Lung (tissue), 12 donors: Measurements from ENCODE around the gene LMO2. TPM values are rescaled to one million over a fixed set of nuclear protein-coding genes. Genes with fewer than 3 reads are reported as not detected.

ENCODE experiments used
- ATAC-seq: fragments of 200-7000 bp; cut with Tn5 transposase; one replicate; pipeline ENCODE4 v1.9.1; 2020; ENCODE audit warnings: moderate number of reproducible peaks; ENCODE audit not compliant: insufficient read depth, low FRiP score
- DNase-seq, 3 donors: peaks; one replicate each; pipeline ENCODE4 v3.0.0-alpha.2; 2013 to 2017
- H3K27ac ChIP-seq, 2 donors: one replicate each; pipeline ENCODE4 v1.5.1; 2013; ENCODE audit warnings: mild to moderate bottlenecking in 2 of 2, moderate library complexity in 2 of 2, control low read depth in 1 of 2, inconsistent platforms in 1 of 2, low read depth in 1 of 2, low read length in 1 of 2
- H3K27me3 ChIP-seq, 3 donors: one replicate each; pipeline ENCODE4 v1.5.1; 2013; ENCODE audit warnings: low read length in 2 of 3; ENCODE audit not compliant: control insufficient read depth in 3 of 3, insufficient read depth in 3 of 3
- H3K36me3 ChIP-seq, 4 donors: one replicate each; pipeline ENCODE4 v1.5.1; 2013; ENCODE audit warnings: low read length in 4 of 4, mild to moderate bottlenecking in 1 of 4, moderate library complexity in 1 of 4; ENCODE audit not compliant: control insufficient read depth in 4 of 4, insufficient read depth in 4 of 4
- H3K4me1 ChIP-seq, 5 donors: one replicate each; pipeline ENCODE4 v1.5.1; 2013; ENCODE audit warnings: low read length in 5 of 5, mild to moderate bottlenecking in 2 of 5, moderate library complexity in 1 of 5; ENCODE audit not compliant: control insufficient read depth in 5 of 5, insufficient read depth in 5 of 5
- H3K4me3 ChIP-seq: one replicate; pipeline ENCODE4 v1.5.1; 2013; ENCODE audit warnings: mild to moderate bottlenecking, control low read depth, moderate library complexity
- H3K9ac ChIP-seq, 2 donors: one replicate each; pipeline ENCODE4 v1.5.1; 2013; ENCODE audit warnings: low read length in 2 of 2, control low read depth in 1 of 2; ENCODE audit not compliant: insufficient read depth in 1 of 2
- H3K9me3 ChIP-seq, 4 donors: one replicate each; pipeline ENCODE4 v1.5.1; 2013; ENCODE audit warnings: low read length in 3 of 4, mild to moderate bottlenecking in 1 of 4, moderate library complexity in 1 of 4; ENCODE audit not compliant: control insufficient read depth in 4 of 4, insufficient read depth in 3 of 4
- WGBS, 2 donors: extraction: QIAGEN DNeasy Blood & Tissue Kit; methylation state at CpG; one replicate each; pipeline ENCODE4 v1.1.7; 2013; 5-methylcytosine and 5-hydroxymethylcytosine counted together
- polyA plus RNA-seq, 2 donors: library from polyadenylated mRNA; stranded (reverse); fragments of 200-250 nt; gene quantifications; one replicate each; pipeline ENCODE4 v1.2.1, GENCODE V29; 2013
- total RNA-seq, 2 donors: library from RNA; depleted of rRNA in 1 of 2; stranded (reverse); fragments of >200 nt in 1 of 2; gene quantifications; one replicate each; pipeline ENCODE4 v1.2.1, GENCODE V29; 2014 to 2021
- TF ChIP-seq, protein P1 (sequence below): IDR thresholded peaks from 2 replicates; pipeline ENCODE4 v1.5.1; 2012; ENCODE audit warnings: mild to moderate bottlenecking; ENCODE audit errors: control extremely low read depth, extremely low read depth
- donor health status: control.
- donor health status: control.
- donor health status: Bipolar disorder and iron deficiency.
- donor health status: healthy.
- donor health status: DM: yes; HTN: yes; CAD: no.

LMO2 gene
- total and polyA plus RNA-seq, 4 donors, result 26.6 to 41.3 (median 32.4) TPM

DNA sequence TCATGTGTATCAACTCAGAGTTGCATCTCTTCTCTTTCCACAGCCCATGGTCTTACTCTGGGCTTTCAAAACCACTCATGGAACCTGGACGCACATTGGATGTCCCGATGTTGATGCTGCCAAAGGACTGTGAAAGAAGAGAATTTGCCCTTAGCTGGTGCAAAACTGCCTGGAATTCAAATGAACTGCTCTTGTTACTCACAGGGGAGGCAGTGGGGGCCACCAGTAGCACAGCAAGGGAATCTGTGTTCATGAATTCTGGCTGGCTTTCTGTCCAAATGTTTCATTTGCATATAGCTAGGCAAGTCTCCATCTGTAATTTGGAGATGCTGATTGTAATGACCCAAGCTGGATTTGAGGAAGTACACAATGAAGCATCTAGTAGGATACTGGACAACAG is 24.9 kb downstream of the LMO2 start:
- H3K4me1 ChIP-seq, result peaks cover 0 to 25% (median 6%) of the 10 kb centered on the region in 5 donors
- WGBS, 2 donors, result 48 to 60% methylated on average over 2 of the region's 2 CpGs
- H3K9ac ChIP-seq, result no peak overlapping the region
- TF ChIP-seq, protein P1, sequence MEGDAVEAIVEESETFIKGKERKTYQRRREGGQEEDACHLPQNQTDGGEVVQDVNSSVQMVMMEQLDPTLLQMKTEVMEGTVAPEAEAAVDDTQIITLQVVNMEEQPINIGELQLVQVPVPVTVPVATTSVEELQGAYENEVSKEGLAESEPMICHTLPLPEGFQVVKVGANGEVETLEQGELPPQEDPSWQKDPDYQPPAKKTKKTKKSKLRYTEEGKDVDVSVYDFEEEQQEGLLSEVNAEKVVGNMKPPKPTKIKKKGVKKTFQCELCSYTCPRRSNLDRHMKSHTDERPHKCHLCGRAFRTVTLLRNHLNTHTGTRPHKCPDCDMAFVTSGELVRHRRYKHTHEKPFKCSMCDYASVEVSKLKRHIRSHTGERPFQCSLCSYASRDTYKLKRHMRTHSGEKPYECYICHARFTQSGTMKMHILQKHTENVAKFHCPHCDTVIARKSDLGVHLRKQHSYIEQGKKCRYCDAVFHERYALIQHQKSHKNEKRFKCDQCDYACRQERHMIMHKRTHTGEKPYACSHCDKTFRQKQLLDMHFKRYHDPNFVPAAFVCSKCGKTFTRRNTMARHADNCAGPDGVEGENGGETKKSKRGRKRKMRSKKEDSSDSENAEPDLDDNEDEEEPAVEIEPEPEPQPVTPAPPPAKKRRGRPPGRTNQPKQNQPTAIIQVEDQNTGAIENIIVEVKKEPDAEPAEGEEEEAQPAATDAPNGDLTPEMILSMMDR, result no peak
- no peaks in the 10 kb centered on the region for H3K36me3 ChIP-seq
- H3K27ac ChIP-seq, result no peak overlapping the region
- peaks cover 0 to 1% (median 0%) of the 10 kb centered on the region in 4 donors for H3K9me3 ChIP-seq
- ATAC-seq (no peak), DNase-seq (no peak)
- H3K4me3 ChIP-seq, result no peak overlapping the region
- H3K27me3 ChIP-seq, result peaks cover 0 to 44% (median 19%) of the 10 kb centered on the region in 3 donors

DNA sequence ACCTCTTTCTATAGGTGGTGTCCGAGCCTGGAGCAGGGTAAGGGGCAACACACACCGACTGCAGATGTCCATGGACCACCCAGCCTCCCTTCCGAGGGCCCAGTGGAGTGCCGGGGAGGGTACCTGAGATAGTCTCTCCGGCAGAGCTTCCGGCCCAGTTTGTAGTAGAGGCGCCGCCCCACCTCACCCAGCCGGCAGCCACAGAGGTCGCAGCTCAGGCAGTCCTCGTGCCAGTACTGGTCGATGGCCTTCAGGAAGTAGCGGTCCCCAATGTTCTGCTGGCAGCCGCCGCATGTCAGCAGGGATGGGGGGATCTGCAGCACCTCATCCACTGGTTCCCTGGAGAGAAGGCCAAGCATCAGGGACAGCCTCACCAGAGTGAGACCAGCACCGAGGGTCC is 27.4 kb downstream of the LMO2 start:
- ATAC-seq, result no peak
- peak overlapping the region in 1 of 2 donors; percentile 48 for H3K27ac ChIP-seq
- WGBS, 2 donors, result 58 to 70% methylated on average over 16 of the region's 16 CpGs

DNA sequence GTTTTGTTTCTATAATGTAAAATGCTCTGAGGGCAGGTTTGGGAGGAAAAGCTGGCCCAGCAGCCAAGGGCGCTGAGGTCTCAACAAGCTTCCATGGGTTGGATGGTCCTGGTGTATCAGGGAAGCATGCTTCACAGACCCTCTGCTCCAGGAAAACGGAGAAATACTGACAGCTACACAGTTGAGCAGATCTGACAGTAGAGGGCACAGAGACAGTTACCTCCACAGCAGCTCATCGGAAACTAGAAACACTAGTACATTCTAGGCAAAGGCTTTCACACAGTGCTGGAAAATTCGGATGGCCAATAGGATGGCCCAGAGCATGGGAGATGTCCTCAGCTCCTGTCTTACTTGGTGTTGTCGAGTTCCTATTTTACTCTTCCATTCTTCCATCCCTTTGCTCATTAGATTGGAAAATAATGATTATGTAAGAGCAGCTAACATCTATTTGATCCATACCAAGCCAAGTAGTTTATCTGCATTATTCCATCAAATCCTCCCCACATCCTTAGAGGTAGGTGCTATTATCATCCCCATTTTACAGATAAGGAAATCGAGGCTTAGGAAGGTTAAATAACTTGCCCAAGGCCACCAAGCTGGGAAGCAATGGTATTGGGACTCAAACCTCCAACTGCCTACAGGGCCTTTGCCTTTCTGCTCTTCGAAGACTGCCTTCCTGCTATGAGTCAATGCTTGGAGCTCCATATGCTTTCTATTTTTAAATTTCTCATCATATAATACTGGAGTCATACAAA is 28.3 kb downstream of the LMO2 start:
- Histone ChIP-seq H3K9ac (no peak overlapping the region), H3K36me3 (peaks cover 0 to 2% (median 0%) of the 10 kb centered on the region in 4 donors), H3K27ac (peak overlapping the region in 1 of 2 donors; percentile 6), H3K4me1 (peaks cover 0 to 12% (median 1%) of the 10 kb centered on the region in 5 donors), H3K4me3 (no peak overlapping the region), H3K9me3 (peaks cover 0 to 1% (median 0%) of the 10 kb centered on the region in 4 donors), H3K27me3 (peaks cover 0 to 35% (median 11%) of the 10 kb centered on the region in 3 donors)
- WGBS, 2 donors, result 73 to 87% methylated on average over 7 of the region's 7 CpGs
- DNase-seq (no peak), ATAC-seq (no peak)
- TF ChIP-seq, protein P1, result no peak

More for the DNA sequence above, 27.4 kb downstream of the LMO2 start:
- no peak for DNase-seq
- Histone ChIP-seq H3K36me3 (peaks cover 0 to 2% (median 0%) of the 10 kb centered on the region in 4 donors), H3K4me3 (no peak overlapping the region), H3K27me3 (peaks cover 0 to 38% (median 14%) of the 10 kb centered on the region in 3 donors), H3K9me3 (peaks cover 0 to 1% (median 0%) of the 10 kb centered on the region in 4 donors), H3K4me1 (peaks cover 0 to 17% (median 4%) of the 10 kb centered on the region in 5 donors), H3K9ac (no peak overlapping the region)
- TF ChIP-seq, protein P1, result no peak
